ENCODE data around the gene ARMC5. TPM values are rescaled to one million over a fixed set of nuclear protein-coding genes. Genes with fewer than 3 reads are reported as not detected.

Gene ARMC5
- total RNA-seq, 1 donor from 2014 or later, result 10.0 TPM

- intact Hi-C loops (cut with DNase I), result no loop called here
- ATAC-seq (peak; percentile 40), DNase-seq (ENCODE audit: low spot score) (no peak)
Observed at GRCh38 chr16:31508706-31509195, 49.5 kb downstream of the ARMC5 start.

GRCh38 chr16:31513126-31513525 is 53.8 kb downstream of the ARMC5 start:
- DNase-seq (ENCODE audit: low spot score) (no peak), ATAC-seq (no peak)
- intact Hi-C loops (cut with DNase I), result no loop called here

GRCh38 chr16:31513884-31514283 is 54.6 kb downstream of the ARMC5 start:
- DNase-seq (ENCODE audit: low spot score) (no peak), ATAC-seq (no peak)
- intact Hi-C loops (cut with DNase I), result no loop called here

Other genes starting within 250 kb of the ARMC5 start
- gene TRIM72, start 245.4 kb upstream of the ARMC5 start, total RNA-seq, result 0.40 TPM
- gene PYDC1, start 242.4 kb upstream of the ARMC5 start, total RNA-seq, result not detected
- 26.2 TPM for gene ITGAM, start 199.5 kb upstream of the ARMC5 start, total RNA-seq
- gene ITGAX, start 104.3 kb upstream of the ARMC5 start, total RNA-seq, result 41.1 TPM
- gene ITGAD, start 66.2 kb upstream of the ARMC5 start, total RNA-seq, result 0.89 TPM
- not detected for gene COX6A2, start 31.1 kb upstream of the ARMC5 start, total RNA-seq
- 1.5 TPM for gene ZNF843, start 16.7 kb upstream of the ARMC5 start, total RNA-seq
- gene TGFB1I1, start 12.7 kb downstream of the ARMC5 start, total RNA-seq, result 66.3 TPM
- gene SLC5A2, start 23.6 kb downstream of the ARMC5 start, total RNA-seq, result not detected
- gene RUSF1, start 48.9 kb downstream of the ARMC5 start, total RNA-seq, result 59.9 TPM
- gene AHSP, start 68.4 kb downstream of the ARMC5 start, total RNA-seq, result 17.7 TPM